ENCODE data around the gene EEFSEC.

The EEFSEC gene

GRCh38 chr3:128418900-128419299 lies 265.6 kb downstream of the EEFSEC start:
- FAIRE-seq = no peak

DNA sequence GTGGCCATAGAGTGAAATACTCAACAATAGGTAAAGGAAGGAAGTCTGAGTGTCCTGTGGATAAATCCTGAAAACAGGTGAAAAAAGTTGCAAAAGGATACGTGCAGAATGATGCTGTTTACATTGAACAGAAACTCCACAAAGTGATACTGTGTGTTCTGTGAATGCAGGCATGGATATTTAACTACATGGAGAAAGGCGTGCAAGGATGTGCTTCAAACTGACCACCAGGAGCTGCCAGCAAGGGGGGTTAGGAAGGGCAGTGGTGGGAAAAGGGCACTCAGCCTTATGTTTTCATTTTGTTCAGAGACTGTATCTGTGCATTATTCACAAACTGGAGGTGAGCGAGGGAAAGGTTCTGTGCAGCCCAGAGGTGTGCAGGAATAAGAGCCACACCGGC lies 266.0 kb downstream of the EEFSEC start:
- FAIRE-seq = no peak

DNA sequence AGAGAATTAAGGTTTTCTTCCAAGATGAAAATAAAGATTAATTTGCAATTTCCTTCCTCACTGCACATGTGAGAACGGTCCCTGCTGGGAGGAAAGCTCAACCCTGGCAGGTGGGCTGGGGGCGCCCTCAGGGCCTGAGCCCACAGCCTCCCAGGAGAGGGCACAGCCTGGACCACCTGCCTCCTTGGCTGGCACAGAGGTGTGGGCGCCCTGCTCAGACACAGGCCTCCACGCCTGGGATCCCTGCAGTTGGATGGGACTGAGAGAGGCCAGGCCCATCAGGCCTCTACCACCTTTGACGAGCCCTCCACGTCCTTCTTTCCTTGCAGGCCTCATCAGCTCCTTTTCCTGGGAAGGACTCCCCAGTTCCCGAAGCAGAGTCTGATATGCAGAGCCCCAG lies 267.0 kb downstream of the EEFSEC start:
- FAIRE-seq = no peak

DNA sequence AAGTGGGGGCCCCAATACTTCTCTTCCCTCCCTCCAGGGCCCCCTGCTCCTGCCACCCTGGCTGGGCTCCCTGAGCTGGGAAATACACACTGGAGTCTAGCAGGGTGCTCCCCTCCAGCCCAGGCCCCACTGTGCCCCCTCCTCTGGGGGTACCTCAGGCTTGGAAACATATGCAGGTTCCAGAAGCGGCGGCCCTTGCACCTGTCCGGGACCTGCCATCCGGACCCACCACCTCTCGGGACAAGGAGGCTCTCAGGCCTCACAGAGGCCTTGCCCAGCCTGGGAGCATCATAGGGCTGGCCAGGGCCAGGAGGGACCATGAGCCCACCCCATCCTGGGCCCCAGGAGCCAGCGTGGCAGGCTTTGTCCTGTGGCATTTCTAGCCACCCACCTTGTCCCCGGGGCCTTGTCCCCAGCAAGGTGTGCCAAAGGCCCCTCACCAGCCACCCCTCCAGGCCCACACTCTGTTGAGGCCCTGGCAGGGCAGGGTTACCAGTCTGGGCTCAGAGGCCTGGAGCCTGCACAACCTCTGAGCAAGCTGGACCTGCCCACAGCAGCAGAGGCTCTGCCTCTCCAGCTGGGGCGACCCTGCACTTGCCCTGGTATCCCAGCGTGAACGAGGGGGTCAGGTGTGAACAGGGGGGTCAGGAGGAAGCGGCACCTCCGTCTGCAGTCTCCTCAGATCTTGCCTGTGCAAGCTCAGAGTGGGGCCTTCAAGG lies 267.6 kb downstream of the EEFSEC start:
- FAIRE-seq = no peak

DNA sequence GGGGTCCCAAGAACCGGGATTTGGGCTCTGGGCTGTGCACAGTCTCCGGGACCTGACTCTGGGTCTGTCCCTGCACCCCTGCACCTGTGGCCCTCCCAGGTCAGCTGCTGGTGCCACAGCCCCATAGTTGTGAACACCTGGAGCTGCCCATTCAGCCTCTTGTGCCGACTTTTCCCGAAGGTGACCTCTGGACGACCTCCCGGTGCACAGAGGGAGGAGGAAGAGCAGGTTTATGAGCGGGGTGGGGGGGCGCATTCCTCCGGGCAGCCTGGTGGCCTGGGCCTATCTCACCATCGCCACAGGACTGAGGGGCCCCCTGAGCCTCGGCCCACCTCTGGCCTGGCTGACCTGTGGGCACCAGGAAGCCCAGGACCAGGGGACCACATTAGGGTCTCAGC lies 268.2 kb downstream of the EEFSEC start:
- FAIRE-seq = no peak

- FAIRE-seq = no peak
These were observed 268.7 kb downstream of the EEFSEC start for GRCh38 chr3:128421966-128422365.

DNA sequence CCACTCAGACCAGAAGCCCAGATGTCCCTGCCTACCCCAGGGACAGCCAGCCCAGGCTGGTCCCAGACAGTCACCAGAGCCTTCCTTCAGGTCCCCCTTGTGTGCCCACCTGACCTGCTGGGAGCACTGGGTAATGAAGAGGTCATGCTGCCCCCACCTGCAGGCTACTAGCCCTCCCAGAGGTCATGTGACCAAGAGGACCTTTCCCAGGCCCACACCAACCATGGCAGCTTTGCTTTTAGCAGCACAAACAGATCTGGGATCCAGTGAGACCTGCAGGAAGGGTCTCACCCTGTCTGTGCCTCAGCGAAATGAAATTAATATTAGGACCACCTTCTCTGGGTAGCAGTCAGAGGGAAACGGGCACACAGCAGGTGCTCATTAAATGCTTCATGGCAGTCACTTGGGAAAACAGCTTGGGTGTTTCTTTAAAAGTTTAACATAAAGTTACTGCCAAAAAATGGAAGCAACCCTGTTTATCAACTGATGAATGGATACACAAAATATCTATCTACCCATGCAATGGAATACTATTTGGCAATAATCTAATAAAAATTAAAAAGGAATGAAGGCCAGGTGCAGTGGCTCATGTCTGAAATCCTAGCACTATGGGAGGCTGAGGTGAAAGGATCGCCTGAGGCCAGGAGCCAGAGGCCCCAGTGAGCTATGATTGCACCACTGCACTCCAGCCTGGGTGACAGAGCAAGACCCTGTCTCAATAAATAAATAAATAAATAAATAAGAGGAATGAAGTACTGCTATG lies 269.7 kb downstream of the EEFSEC start:
- FAIRE-seq = no peak

GRCh38 chr3:128423525-128424147 lies 270.4 kb downstream of the EEFSEC start:
- FAIRE-seq = no peak

DNA sequence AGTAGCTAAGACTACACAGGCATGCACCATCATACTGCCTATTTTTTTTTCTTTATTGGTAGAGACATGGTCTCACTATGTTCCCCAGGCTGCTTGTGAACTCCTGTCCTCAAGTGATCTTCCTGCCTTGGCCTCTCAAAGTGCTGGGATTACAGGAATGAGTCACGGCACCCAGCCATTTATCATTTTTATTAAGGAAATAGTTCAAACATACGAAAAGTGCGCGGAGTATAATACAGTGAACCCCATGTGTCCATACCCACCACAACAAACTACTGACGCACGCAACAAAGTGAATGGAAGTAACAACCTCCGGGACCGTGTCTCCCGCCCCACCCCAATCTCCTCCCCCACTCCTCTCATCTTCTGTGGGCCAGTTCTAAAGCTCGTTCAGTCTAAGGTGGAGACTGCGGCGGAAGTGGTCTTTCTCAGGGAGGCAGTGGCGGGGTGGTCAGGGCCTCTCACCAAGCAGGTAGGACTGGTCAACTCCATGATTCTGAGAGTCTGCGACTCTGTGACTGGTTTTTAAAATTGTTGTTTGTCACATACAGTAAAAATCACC lies 271.3 kb downstream of the EEFSEC start:
- no peak for FAIRE-seq

GRCh38 chr3:128425142-128425845 lies 272.0 kb downstream of the EEFSEC start:
- FAIRE-seq = no peak

GRCh38 chr3:128425846-128426127 lies 272.5 kb downstream of the EEFSEC start:
- no peak for FAIRE-seq

GRCh38 chr3:128426128-128426921 lies 273.0 kb downstream of the EEFSEC start:
- no peak for FAIRE-seq

DNA sequence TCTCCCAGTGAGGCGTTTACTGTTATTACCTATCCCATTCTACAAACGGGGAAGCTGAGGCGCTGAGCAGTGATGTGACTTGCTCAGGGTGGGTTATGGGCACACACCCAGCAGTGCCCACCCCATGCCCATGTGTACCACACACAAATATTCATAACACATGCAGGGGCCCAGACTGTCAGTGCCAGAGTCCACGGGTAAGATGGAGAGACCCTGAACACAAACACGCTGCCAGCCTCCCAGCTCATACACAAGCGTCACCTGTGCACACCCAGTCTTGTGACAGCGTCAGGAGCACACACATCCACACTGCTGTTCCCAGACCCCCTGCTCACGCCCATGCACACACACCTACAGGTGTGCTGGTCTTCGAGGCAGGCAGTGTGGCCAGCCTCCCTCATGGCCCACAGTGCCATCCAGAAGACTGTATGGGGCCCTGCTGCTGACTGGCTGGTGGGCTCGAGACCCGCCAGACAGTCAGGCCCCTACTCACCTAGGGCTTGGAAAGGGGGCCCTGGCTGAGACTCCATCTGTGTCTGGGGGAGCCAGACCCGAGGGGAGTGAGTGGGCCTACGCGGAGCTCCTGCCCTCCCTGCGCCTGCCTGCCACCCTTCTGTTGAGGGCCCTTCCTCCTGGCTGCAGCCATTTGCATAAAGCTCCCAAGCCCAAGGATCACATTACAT lies 274.0 kb downstream of the EEFSEC start:
- FAIRE-seq = no peak

DNA sequence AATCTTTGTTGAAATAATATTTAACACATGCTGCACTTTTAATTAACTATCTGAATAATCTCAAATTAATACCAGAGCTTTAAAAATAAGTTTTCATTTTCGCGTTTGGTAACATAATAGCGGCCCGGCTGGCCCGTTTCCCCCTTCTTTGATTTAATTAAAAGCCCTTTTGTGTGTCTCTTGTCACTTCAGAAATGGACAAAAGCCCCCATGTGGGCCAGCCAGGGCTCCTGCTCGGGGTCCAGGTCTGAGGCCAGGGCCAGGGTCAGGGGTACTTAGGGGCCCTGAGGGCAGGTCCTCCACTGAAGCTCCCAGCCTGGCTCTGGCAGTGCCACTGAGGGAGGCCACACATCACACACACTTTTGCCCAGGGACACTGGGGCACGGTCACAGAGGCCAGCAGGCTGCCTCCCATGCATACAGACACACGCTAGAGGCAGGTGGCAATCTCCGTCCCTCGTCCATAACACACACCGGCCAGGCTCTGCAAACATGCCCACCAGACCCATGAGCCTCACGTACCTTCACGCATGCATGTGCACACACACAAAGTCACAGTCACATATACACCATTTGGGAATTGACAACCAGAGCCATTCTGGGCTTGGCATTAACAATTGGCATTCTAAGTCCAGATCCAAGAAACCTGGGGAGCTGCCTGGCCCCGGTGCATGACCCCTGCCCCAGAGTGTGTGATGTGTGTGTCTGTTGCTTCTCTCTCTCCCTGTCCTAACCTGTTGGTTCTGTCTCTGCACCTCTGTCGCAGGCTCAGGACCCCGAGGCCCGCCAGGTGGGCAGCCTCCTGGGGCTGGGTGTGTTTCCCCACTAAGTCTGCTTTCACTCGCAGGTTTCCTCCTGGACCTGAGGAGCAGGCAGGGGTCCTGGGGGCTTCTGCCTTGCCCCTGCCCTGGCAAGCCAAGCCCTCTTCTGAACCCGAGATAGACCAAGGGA lies 274.9 kb downstream of the EEFSEC start:
- FAIRE-seq = no peak

DNA sequence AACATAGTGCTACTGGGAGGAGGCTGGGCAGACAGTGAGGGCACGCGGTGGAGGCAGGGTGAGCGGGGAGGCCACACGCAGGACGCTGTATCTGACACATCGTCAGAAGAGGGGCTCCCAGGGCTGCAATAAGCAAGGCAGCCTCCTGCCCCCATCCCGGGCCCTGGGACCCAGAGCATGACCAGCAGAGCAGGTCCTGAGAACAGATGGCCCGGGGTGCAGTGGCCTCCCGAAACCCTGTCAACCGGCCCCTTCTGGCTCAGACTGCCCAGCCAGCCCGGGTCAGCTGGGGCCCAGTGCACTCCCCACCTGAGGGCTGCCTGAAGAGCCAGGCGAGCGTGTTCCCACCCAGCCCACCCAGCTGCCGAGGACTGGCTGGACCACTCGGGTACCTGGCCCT lies 276.0 kb downstream of the EEFSEC start:
- FAIRE-seq = no peak

- FAIRE-seq = no peak
These were observed 276.5 kb downstream of the EEFSEC start for GRCh38 chr3:128429751-128430150.

- FAIRE-seq = no peak
These were observed 277.0 kb downstream of the EEFSEC start for GRCh38 chr3:128430301-128430700.

DNA sequence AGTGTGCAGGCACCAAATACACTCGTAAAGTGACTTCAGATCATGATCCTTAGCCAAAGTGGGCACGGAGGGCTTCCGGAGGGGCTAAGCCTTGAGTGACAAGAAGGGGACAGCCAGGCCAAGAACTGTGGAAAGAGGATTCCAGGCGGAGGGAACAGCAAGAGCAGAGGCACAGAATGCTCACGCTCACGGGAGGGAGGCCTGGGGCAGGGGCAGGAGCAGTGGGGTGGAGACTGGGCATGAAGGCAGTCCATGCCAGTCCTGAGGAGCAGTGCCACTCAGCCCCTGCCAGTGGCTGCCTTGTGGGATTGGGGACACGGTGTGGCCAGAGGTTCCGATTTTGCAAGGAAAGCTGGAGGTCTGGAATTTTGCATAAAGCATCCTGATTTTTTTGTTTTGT lies 277.4 kb downstream of the EEFSEC start:
- FAIRE-seq = no peak

- FAIRE-seq = no peak
These were observed 278.6 kb downstream of the EEFSEC start for GRCh38 chr3:128431803-128432300.

DNA sequence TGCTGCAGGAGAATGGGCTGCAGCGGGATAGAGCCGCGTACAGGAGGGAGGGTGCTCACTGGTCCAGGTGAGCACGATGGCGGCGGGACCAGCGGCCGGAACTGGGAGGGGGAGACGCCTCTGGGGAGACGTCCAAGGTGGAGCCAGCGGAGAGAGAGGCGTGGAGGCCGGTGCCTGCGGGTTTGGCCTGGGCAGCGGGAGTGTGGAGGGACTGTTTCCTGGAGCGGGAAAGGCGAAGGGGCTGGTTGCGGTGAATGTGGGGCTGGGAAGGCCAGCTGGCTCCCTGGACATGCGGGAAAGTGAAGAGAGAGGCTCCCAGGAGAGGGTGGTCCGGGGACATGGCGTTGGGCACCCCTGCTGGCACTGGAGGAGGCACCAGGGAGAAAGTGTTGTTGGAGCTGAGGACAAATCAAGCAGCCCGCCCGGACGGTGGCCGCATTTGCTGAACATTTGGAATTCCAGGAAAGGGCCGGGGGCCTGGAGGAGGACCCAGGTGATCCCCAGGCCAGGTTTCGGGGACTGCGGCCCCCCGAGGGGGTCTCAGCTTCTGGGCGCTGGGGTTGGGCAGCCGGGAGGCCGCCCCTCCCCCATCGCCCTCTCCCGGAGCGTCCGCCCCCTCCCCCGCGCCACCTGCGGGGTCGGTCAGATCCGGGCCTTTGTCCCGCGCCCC lies 279.2 kb downstream of the EEFSEC start:
- no peak for FAIRE-seq
